HG03280 (cell line): ENCODE results near the gene COPS6.

ENCODE experiments used
- ATAC-seq: cut with Tn5 transposase; IDR thresholded peaks from one replicate; pipeline ENCODE4 v1.9.1; 2021; ENCODE audit warnings: mild to moderate bottlenecking, moderate library complexity; ENCODE audit not compliant: unreplicated experiment

COPS6 gene

GRCh38 chr7:100088621-100089457 is at the start of gene COPS6:
Gene COPS6, plus strand, starts transcription at chr7:100088969. Its CDS starts 22 bp downstream, at chr7:100088991.
- ATAC-seq, result peak; percentile 64

GRCh38 chr7:100040575-100040974 is 48.2 kb upstream of the COPS6 start:
- ATAC-seq, result no peak

- ATAC-seq, result no peak
Measured at GRCh38 chr7:100044718-100045117, 44.1 kb upstream of the COPS6 start.

- ATAC-seq, result no peak
Measured at GRCh38 chr7:100048680-100049079, 40.1 kb upstream of the COPS6 start.

- peak; percentile 84 for ATAC-seq
Measured at GRCh38 chr7:100049441-100050291, 39.1 kb upstream of the COPS6 start, which contains the start of gene ZSCAN21. Gene ZSCAN21, plus strand, starts transcription at chr7:100049774. Its CDS starts 7,233 bp downstream, at chr7:100057007.

- ATAC-seq, result no peak
Measured at GRCh38 chr7:100051611-100052010, 37.2 kb upstream of the COPS6 start.

- no peak for ATAC-seq
Measured at GRCh38 chr7:100053215-100053614, 35.6 kb upstream of the COPS6 start.

GRCh38 chr7:100057006-100057405 is 31.8 kb upstream of the COPS6 start:
- ATAC-seq, result no peak

GRCh38 chr7:100059251-100059739 is 29.5 kb upstream of the COPS6 start:
- ATAC-seq, result no peak

GRCh38 chr7:100061518-100062193 is 27.1 kb upstream of the COPS6 start:
- ATAC-seq, result no peak

GRCh38 chr7:100063376-100063775 is 25.4 kb upstream of the COPS6 start:
- no peak for ATAC-seq

GRCh38 chr7:100064162-100064561 is 24.6 kb upstream of the COPS6 start:
- ATAC-seq, result no peak

- no peak for ATAC-seq
Measured at GRCh38 chr7:100065452-100066186, 23.1 kb upstream of the COPS6 start.

GRCh38 chr7:100066953-100067352 is 21.8 kb upstream of the COPS6 start:
- ATAC-seq, result no peak

- no peak for ATAC-seq
Measured at GRCh38 chr7:100069991-100070390, 18.8 kb upstream of the COPS6 start.

- no peak for ATAC-seq
Measured at GRCh38 chr7:100071018-100071723, 17.6 kb upstream of the COPS6 start.

- no peak for ATAC-seq
Measured at GRCh38 chr7:100072462-100072861, 16.3 kb upstream of the COPS6 start.

- ATAC-seq, result no peak
Measured at GRCh38 chr7:100074841-100075240, 13.9 kb upstream of the COPS6 start.

- ATAC-seq, result no peak
Measured at GRCh38 chr7:100075418-100075817, 13.4 kb upstream of the COPS6 start.

- ATAC-seq, result no peak
Measured at GRCh38 chr7:100077205-100077604, 11.6 kb upstream of the COPS6 start.
